Tibial nerve (tissue), 3 donors: ENCODE results near the gene SNRNP48.

ENCODE experiments used
- EP300 ChIP-seq, 2 donors: sonication (generic); formaldehyde crosslinking; IDR thresholded peaks; one replicate each; pipeline ENCODE4 v1.6.1; 2017; ENCODE audit warnings: antibody characterized with exemption in 2 of 2, mild to moderate bottlenecking in 1 of 2
- POLR2A ChIP-seq, 2 donors: fragments of 450-650 bp; IDR thresholded peaks; one replicate each; pipeline ENCODE4 v1.6.1; 2017; ENCODE audit warnings: antibody characterized with exemption in 2 of 2, mild to moderate bottlenecking in 2 of 2, moderate library complexity in 2 of 2

DNA sequence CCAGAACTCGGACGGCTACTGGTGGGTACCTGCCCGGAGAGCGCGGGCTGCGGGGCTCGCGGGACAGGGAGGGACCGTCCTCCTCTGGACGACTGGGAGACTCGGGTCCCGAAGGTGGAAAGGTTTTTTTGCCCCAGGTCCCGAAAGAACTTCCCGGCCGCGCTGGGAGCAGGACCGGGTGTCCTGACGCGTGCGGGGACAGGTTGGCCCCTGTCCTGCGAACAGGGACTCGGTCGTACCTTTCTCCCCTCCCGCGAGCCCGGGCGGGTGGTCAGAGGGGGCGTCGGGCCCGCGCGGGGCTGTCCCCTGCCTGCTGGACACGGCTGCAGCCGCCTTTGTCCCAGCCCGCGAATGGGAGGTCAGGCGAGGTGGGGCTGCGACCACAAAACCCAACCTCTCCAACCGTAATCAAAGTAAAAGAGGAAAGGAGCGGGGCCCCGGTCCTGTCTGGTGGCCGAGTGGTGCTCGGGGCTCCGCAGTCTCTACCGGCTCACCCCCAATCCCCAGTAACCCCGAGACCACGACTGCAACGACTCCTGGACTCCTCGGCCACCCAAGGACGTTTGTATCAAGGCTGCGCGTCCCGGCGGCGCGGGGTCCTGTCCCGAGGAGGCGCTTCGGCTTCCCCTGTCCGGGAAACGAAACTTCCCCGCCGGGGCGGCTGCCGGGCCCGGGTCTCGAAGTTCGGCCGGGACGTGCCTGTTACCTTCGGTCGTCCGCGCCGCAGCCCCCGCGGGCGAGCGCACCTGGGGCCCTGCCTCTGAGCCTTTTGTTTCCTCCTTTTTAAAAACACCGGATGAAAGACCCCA, 47.7 kb upstream of the SNRNP48 start:
- TF ChIP-seq EP300 (IDR thresholded peaks at IDR 0.05), result no peak
- no peak for TF ChIP-seq POLR2A (IDR thresholded peaks at IDR 0.05)
